HL-60 (cell line): ENCODE measurements around the gene AQP12B.

ENCODE experiments used
- DNase-seq, 2 experiments: peaks; one replicate each; pipeline ENCODE4 v3.0.0-alpha.2; 2010 to 2020; ENCODE audit warnings: low read depth in 1 of 2, low spot score in 1 of 2
- H3K27ac ChIP-seq: fragments of 250-450 bp; sonication (Bioruptor Pico); replicated peaks from 2 replicates; pipeline ENCODE4 v1.5.1; 2020; ENCODE audit warnings: mild to moderate bottlenecking, moderate library complexity
- H3K27me3 ChIP-seq: fragments of 250-450 bp; sonication (Bioruptor Pico); 2 replicates; pipeline ENCODE4 v1.5.1; 2021; ENCODE audit warnings: mild to moderate bottlenecking, moderate library complexity; ENCODE audit not compliant: insufficient read depth, poor library complexity, severe bottlenecking
- H3K4me3 ChIP-seq: replicated peaks from 2 replicates; pipeline ENCODE4 v1.5.1; 2011; ENCODE audit warnings: mild to moderate bottlenecking, control low read depth, low read length; ENCODE audit not compliant: insufficient read depth
- GABPA ChIP-seq: IDR thresholded peaks from 2 replicates; pipeline ENCODE4 v1.6.1; 2012; ENCODE audit warnings: low read depth
- POLR2AphosphoS5 ChIP-seq: IDR thresholded peaks from 2 replicates; pipeline ENCODE4 v1.6.1; 2012; ENCODE audit warnings: low read depth
- SPI1 ChIP-seq: IDR thresholded peaks from 2 replicates; pipeline ENCODE4 v1.6.1; 2012; ENCODE audit warnings: low read depth, mild to moderate bottlenecking, borderline replicate concordance
- TF ChIP-seq, protein P1 (sequence below): IDR thresholded peaks from 2 replicates; pipeline ENCODE4 v1.6.1; 2012; ENCODE audit warnings: low read depth; ENCODE audit not compliant: insufficient replicate concordance
- TF ChIP-seq, protein P2 (sequence below): IDR thresholded peaks from one replicate; pipeline ENCODE4 v1.5.1; 2011; ENCODE audit warnings: low read length, control low read depth, inconsistent platforms; ENCODE audit not compliant: insufficient read depth

AQP12B gene

DNA sequence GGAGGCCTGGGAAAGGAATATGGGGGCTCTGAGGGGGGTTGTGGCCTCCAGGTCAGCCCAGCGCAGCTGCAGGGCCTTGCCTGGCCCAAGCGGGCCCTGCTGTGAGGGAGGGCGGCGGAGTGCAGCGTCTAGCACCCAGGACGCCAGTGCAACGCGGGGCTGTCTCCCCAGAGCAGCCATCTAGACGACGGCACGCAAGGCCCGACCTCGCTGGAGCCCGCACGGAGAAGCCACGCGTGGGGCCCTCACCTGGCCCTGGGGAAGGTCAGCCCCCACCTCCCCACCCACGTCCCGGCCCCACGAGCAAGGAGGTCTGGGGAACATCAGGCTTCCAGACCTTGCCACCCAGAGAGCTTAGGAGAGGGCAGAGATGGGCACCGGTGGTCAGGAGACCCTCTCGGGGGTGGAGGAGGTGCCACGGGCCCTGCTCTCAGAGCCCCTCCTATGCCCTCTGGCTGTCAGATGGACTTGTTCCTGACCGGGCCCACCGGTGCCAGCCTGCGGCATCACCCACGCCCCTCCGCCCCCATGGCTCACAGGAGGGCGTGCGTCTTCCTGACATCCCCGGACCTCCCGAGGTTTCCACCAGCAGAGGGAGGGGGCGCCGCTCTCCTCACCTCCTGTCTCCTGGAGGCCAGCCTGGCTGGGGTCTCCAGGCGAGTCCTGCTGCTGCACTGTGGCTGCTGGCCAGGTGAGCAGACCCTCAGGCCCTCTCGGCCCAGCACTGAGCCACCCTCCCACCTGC is 40.5 kb downstream of the AQP12B start:
- Histone ChIP-seq H3K27ac (no peak overlapping the region), H3K27me3 (peaks cover 1% of the 10 kb centered on the region), H3K4me3 (no peak overlapping the region)
- TF ChIP-seq, protein P1, sequence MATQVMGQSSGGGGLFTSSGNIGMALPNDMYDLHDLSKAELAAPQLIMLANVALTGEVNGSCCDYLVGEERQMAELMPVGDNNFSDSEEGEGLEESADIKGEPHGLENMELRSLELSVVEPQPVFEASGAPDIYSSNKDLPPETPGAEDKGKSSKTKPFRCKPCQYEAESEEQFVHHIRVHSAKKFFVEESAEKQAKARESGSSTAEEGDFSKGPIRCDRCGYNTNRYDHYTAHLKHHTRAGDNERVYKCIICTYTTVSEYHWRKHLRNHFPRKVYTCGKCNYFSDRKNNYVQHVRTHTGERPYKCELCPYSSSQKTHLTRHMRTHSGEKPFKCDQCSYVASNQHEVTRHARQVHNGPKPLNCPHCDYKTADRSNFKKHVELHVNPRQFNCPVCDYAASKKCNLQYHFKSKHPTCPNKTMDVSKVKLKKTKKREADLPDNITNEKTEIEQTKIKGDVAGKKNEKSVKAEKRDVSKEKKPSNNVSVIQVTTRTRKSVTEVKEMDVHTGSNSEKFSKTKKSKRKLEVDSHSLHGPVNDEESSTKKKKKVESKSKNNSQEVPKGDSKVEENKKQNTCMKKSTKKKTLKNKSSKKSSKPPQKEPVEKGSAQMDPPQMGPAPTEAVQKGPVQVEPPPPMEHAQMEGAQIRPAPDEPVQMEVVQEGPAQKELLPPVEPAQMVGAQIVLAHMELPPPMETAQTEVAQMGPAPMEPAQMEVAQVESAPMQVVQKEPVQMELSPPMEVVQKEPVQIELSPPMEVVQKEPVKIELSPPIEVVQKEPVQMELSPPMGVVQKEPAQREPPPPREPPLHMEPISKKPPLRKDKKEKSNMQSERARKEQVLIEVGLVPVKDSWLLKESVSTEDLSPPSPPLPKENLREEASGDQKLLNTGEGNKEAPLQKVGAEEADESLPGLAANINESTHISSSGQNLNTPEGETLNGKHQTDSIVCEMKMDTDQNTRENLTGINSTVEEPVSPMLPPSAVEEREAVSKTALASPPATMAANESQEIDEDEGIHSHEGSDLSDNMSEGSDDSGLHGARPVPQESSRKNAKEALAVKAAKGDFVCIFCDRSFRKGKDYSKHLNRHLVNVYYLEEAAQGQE: no peak
- TF ChIP-seq POLR2AphosphoS5 (no peak), SPI1 (no peak), GABPA (no peak)
- DNase-seq: no peak

DNA sequence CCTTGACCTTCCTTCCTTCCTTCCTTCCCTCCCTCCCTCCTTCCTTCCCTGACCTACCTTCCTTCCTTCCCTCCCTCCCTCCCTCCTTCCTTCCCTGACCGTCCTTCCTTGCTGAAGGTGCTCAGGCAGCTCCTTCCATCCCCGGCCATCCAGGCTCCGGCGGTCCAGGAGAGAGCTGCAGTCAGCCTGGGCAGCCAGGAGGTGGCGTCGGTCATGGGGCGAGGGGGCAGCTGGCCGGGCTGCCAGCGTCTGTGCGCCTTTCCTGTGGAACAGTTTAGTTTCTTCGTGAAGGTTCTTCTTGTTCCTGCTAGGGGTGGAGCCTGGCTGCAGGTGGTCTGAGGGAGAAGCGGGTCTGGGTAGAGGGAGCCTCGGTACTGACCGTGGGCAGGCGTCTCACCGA is 41.7 kb downstream of the AQP12B start:
- Histone ChIP-seq H3K4me3 (no peak overlapping the region), H3K27me3 (no peaks in the 10 kb centered on the region), H3K27ac (no peak overlapping the region)
- DNase-seq: no peak
- TF ChIP-seq, protein P1: no peak
- TF ChIP-seq GABPA (no peak), POLR2AphosphoS5 (no peak), SPI1 (no peak)
- TF ChIP-seq, protein P2, sequence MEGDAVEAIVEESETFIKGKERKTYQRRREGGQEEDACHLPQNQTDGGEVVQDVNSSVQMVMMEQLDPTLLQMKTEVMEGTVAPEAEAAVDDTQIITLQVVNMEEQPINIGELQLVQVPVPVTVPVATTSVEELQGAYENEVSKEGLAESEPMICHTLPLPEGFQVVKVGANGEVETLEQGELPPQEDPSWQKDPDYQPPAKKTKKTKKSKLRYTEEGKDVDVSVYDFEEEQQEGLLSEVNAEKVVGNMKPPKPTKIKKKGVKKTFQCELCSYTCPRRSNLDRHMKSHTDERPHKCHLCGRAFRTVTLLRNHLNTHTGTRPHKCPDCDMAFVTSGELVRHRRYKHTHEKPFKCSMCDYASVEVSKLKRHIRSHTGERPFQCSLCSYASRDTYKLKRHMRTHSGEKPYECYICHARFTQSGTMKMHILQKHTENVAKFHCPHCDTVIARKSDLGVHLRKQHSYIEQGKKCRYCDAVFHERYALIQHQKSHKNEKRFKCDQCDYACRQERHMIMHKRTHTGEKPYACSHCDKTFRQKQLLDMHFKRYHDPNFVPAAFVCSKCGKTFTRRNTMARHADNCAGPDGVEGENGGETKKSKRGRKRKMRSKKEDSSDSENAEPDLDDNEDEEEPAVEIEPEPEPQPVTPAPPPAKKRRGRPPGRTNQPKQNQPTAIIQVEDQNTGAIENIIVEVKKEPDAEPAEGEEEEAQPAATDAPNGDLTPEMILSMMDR: no peak

DNA sequence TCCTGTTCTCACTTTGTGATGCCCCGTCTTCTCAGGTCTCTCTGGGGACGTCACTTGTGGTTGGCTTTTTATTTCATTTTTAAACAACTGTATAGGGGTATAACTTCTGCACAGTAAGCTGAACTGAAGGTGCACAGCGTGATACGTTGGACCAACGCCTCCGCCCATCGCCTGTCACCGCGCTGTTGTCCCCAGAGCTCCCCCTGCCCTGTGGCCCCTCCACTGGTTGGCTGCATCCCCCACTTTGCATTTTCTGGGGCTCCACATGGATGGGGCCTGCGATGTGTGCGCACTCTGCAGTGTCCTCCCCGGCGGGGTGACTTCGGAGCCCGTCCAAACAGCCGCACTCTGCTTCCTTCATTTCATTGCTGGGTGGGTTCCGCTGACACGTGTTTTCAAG is 43.1 kb downstream of the AQP12B start:
- DNase-seq: no peak
- no peak overlapping the region for H3K4me3 ChIP-seq
- no peak overlapping the region for H3K27ac ChIP-seq
- no peaks in the 10 kb centered on the region for H3K27me3 ChIP-seq
- TF ChIP-seq, protein P2: no peak
- TF ChIP-seq, protein P1: no peak
- TF ChIP-seq POLR2AphosphoS5: no peak
